ENCODE measurements around the gene THSD7A.
"Not testable (repeated sequence)": the region's sequence is repeated elsewhere in the genome, so short reads cannot be mapped to it uniquely, and the experiment has no call there.

The THSD7A gene

DNA sequence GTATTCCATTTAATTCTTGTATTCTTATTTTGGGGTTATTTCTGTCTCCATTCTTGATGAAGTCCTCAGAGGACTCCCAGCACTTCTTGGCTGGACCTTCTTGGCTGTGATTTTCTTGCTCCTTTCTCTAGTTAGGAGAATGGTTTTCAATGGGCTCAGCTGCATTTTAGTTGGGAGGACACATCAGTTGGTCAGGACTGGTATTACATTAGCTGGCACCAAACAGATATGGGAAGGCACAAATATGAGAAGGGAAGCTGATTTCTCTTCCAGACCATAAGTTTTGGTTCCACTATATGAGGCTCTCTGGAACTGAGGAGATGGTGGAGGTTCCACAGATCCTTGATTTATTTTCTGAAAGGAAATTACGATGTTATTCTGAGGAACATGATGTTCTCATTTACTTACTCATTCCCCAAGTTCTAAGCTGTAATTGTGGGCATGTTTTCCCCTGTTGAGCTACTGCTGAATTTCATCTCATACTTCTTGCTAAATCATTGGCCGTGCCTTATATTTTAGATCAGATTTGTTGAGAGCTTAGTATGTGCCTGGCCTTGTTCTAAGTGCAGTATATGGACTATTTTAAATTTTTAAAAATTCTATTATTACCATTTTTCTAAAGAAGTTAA is 261.0 kb downstream of the THSD7A start:
- no peak for DNase-seq

DNA sequence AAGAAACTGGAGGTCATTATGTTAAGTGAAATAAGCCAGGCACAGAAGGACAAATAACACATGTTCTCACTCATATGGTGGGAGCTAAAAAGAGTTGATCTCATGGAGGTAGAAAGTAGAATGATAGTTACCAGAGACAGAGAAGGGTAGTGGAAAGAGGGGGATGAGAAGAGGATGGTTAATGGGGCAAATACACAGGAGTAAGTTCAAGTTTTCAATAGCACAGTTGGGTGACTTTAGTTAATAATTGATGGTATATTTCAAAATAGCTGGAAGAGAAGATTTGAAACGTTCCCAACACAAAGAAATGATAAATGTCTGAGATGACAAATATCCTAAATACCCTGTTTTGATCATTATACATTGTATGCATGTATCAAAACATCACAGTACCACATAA is 261.8 kb downstream of the THSD7A start:
- no peak for DNase-seq

DNA sequence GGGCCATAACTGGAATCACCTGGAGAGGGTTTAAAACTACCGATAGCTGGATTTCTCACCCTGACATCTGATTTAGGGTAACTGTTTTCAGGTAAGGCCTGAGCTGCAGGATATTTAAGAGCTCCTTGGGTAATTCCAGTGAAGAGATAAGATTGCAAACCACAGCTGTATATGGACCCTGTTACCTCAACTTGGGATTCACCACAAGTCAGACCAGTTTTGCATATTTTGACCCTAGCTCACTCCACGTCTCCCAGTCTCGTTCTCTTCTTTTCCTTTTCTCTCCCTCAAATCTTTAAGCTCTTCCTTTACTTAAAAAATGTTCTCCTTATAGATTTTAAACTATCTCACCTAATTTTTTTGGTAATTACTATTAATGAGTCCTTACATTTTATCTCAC is 264.4 kb downstream of the THSD7A start:
- DNase-seq = no peak

DNA sequence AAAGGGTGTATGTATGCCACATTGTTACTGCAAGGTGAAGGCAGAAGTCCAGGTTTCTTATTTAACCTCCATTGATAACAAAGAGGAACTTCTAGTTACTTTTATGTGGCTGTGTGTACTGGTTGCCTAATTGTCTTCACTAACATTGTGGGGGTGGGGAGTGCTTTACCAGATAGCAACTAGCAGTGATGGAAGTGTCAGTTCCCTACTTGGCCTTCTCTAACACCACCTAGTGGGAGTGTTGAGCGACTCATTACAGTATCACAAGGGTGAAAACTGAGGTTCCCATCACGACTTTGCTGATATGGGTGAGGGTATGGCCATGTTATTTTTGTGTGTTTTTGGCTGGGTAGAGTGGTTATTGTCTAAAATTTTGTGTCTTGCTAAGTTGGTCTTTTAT is 274.4 kb downstream of the THSD7A start:
- no peak for DNase-seq

DNA sequence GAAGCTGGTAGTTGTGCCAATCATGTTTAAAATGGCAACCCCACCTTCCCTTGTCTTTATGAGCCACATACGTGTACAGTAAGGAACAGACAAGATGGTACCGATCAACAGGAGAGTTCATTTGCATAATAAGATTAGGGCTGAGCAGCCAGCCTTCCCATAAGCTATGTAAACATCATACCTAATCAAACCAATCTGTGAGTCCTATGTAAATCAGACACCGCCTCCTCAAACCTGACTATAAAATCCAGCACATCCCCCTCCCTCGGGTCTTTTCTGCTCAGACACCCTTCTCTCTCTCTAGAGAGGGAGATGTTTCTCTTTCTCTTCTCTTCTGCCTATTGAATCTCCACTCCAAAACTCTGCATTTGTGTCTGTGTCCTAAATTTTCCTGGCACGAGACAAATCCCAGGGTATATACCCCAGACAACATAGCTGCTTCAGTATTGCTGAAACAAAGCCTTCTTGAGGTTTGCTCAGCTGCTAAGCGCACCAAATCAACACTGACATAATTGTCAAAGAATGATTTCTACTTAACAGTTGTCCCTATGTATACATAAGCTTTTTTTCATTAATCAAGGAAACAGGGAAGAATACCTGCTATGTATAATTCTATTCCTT is 279.2 kb downstream of the THSD7A start:
- no peak for DNase-seq

DNA sequence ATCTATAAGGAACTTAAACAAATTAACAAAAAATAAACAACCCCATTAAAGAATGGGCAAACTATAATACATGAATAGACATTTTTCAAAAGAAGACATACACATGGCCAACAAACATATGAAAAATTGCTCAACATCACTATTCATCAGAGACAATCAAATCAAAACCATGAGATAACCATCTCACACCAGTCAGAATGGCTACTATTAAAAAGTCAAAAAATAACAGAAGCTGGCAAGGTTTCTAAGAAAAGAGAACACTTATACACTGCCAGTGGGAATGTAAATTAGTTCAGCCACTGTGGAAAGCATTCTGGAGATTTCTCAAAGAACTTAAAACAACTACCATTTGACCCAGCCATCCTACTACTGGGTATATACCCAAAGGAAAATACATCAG is 280.5 kb downstream of the THSD7A start:
- DNase-seq = no peak

DNA sequence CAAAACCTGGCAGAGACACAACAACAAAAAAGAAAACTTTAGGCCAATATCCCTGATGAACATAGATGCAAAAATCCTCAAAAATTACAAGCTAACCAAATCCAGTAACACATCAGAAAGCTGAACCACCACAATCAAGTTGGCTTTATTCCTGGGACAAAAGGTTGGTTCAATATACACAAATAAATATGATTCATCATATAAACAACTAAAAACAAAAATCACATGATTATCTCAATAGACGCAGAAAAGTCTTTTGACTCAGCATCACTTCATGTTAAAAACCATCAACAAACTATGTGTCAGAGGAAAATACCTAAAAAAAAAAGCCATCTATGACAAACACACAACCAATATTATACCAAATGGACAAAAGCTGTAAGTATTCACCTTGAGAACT is 283.5 kb downstream of the THSD7A start:
- no peak for DNase-seq

DNA sequence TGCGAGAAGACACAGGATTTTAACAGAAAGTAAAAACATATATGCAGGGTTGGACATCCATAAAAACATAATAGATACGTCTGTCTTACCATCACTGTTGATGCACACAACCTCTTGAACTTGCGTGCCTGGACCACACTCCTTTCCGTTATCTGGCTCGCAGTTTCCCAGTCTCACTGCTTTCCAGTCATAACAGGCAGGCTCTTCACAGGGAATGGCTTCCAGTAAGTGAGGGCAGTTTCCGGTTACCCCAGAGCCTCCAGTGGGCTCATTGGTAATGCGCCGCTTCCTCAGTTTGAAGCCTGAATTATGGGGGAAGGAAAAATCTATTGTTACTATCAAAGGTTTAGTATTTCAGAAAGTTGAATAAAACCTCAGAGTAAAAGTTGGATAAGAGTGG is 290.7 kb downstream of the THSD7A start:
- no peak for DNase-seq

DNA sequence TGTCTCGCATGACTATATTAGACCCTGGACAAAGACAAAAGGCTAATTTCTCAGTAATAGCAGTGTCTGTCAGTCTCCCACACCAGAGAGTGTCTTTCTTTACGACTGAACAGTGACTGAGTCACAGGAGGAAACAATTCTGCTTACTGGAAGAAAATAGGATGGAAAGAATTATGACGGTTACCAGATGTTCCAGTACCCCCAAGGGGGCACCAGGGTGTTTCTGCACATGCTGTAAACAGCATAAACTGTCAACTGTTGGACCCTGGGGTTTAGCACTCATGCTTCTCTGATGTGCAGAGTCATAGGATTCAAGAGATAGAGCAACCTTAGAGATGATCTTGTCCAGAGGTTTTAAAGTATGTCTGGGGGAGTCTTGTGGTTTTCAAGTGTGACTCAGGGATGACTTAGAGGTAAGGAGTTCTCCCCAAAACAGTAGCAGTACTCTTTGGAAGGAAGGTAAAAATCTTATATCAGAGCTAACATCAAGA is 291.7 kb downstream of the THSD7A start:
- no peak for DNase-seq

DNA sequence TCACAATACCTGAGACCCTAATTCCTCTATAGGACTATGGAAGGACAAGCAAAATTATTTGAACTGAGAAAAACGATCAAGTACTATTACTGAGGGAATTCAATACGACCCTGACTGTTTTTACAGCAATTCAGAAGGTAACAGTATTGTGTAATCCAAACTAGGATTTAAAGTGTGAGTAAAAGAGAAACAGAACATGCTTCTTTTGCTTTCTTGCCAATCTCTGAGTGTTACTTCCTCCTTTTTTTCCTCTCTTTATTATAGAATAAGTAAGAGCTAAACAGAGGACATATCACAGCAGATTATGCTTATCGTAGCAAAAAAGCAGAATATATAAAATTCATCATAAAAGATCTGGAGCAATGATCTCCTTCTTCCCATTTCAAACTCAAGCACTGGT is 292.1 kb downstream of the THSD7A start:
- no peak for DNase-seq

DNA sequence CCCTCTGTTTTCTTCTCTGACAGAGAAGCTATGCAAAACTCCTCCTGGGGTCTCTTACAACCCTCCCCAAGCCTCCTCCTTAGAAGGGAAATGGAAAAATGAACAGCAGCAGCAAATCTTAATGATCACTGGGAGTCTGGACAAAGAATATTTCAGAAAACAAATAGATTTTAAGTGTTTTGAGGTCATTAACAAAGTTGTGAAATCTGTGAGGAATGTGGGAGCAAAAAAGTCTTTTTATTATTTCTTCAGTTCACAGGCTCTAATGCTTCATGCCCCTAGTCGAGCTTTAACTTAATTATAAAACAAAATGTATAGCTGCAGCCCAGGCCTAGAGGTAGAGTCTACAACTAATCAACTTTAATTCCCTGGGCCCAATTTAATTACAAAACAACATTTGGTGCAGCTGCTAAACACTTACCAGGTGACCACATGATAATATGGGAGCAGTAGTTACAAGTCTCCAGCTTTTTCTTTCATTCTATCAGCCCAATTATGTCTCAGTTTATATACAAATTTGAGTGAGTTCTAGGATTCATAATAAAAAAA is 293.2 kb downstream of the THSD7A start:
- no peak for DNase-seq

DNA sequence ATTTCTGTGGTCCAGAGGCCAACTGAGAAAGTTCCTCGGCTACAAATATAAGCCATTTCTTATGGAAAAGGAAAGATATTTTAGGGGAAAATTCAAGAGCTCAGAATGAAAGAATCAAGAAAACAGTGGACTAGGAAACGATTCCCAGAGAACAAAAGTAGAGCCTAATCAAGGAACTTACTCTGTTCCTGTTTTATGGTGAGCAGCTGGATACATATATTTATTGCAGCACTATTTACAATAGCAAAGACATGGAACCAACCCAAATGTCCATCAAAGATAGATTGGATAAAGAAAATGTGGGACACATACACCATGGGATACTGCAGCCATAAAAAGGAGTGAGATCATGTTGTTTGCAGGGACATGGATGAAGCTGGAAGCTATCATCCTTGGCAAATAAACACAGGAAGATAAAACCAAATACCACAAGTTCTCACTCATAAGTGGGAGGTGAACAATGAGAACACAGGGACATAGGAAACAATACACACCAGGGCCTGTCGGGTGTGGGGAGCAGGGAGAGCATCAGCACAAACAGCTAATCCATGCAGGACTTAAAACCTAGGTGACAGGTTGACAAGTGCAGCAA is 298.7 kb downstream of the THSD7A start:
- no peak for DNase-seq

DNA sequence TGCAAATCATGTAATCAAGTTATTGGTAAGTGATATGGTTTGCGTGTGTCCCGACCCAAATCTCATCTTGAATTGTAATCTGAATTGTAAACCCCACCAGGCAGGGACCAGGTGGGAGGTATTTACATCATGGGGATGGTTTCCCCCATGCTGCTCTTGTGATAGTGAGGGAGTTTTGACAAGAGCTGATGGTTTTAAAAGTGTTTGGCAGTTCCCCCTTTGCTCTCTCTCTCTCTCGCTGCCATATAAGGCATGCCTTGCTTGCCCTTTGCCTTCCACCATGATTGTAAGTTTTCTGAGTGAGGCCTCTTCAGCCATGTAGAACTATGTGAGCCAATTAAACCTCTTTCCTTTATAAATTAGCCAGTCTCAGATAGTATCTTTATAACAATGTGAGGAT is 302.6 kb downstream of the THSD7A start:
- no peak for DNase-seq

DNA sequence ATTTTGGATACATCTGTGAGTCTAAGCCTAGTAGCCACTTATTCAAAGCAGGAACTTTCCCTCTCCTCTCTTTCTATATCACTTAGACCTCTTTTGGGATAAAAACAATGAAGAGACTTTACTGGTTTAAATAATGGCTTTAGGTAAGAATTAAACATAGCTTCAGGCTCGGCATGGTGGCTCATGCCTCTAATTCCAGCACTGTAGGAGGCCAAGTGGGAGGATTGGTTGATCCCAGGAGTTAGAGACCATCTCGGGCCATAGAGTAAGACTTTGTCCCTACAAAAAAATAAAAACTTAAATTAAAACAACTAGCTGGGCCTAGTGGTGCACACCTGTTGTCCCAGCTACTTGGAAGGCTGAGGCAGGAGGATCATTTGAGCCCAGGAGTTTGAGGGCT is 304.3 kb downstream of the THSD7A start:
- no peak for DNase-seq

DNA sequence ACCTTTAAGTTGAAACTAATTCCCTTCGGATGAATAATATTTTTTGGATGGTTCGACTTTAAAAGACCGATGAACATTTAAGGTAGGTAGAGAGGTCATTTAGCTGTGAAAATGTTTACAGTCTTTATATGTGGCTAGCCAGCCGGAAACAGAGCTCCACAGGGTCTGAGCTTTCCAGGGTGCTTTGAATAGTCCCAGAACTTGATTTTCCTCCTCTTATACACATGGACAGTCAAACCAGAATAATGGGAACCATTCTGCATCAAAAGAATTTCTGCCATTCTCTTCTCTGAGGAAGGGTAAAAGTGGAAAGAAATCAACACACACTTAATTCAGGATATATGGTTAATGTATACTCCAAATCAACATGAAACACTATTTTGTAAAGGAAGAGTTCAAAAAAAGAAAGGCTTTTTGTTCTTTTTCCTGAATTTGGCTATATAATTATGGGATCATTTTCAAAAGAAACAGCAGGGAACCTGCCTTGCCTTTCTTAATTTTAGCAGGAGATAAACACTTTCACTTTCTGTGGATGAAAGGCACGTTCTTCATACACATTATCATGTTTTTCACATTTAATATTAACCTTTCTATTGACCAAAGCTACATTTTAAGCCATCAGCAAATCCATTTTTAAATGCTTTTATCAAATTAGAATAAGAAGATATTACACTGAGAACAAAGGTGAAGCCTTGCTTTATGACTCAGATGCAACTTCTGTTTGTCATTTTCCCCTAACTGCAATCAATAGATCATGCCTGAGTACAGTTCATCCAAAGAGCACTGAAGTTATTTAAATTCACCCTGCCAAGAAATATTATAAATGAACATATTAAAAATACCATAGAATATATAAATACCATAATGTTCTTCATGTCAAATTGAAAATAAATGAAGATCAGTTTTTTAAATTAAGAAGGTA is 307.3 kb downstream of the THSD7A start:
- DNase-seq = no peak

DNA sequence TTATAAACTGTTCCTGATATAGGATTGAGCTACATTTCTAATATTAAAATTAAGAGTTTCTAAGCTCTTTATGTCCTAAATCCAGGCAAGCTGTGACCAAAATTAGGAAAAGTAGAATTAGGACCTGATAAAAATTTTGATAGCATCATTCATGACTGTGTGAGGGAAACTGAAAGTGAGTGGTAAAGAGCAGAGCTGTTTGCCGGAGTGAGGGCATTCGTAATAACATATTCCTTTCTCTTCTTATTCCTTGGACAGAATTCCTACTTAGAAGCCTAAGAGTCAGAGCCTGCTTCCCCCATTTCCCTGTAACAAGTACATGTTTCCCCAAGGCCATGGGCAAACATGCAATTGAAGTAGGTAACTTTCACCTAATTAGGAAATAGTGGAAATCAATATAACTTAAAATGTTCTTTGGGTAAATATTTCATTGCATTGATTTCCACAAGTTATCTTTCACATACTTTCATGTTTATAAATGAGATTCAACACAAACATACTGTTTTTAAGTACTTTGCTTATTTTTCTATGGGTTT is 310.0 kb downstream of the THSD7A start:
- not testable (repeated sequence) for DNase-seq

DNA sequence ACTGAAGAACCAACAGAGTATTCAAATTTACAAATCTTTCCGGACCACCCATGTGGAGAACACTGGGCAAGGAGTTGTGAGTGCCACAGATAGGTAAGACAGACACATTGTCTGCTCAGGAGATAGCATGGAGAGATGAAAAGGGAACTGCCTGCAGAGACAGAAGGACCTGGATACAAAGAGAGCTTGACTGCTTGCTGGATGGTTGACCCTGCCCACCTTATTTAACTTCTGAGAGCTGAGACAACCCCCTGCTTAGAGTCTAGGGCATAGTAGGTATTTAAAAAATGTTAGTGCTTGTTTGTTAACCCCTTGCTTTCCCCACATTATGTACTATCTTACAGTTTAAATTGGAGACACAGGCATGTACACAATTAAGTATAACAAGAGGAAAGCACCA is 314.1 kb downstream of the THSD7A start:
- DNase-seq = no peak

DNA sequence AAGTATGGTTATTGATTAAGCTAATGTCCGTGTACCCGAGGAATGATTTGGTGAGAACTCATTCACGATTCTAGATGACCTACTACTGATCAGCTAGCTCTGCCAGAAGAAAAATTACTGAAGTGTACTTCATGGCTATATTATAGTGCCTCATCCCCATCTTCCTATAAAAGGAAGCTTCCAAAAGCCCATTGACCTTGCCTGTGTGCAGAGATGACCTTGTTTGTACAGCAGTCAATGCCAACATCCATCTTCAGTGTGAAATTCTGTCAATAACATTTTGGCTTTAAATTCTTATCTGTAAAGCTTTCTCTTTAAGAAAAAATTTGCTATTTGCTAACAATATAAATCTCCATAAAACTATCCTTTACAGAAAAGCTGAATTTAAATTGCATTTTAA is 315.7 kb downstream of the THSD7A start:
- no peak for DNase-seq

DNA sequence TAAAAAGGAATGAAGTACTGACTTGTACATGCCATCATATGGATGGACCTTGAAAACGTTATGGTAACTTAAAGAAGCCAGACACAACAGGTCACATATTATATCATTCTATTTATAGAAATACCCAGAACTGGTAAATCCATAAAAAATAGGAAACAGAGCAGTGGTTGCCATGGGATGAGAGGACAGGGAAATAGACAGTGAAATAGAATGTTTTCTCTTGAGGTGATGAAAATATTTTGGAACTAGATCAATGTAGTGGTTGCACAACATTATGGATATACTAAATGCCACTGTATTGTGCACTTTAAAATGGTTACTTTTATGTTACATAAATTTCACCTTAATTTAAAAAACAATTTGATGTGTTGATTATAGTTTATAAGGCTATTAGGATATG is 318.5 kb downstream of the THSD7A start:
- no peak for DNase-seq

DNA sequence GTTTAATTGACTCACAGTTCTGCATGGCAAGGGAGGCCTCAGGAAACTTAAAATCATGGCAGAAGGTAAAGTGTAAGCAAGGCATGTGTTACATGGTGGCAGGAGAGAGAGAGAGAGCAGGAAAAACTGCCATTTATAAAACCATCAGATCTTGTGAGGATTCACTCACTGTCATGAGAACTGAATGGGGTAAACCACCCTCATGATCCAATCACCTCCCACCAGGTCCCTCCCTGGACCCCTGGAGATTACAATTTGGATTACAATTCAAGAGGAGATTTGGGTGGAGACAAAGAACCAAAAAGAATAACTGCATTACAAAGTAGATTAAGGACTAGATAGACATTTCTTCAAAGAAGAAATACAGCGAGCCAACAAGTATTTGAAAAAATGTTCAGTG is 324.1 kb downstream of the THSD7A start:
- no peak for DNase-seq

DNA sequence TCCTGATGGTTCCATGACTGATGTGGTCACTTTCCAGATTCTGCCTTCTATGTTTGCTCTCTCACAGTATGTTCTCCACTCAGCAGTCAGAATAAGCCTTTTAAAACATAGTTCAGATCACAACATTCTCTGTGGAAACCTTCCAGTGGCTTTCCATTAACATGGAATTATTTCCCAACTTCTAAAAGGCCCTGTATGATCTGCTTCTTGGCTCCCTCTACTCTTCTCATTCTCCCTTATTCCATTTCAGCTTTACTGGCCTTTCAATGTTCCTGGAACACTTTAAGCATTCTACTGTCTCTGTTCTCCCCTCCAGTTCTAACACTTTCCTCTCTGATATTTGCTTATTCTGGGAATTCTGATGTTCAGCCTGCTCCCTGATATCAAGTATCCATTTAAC is 325.6 kb downstream of the THSD7A start:
- no peak for DNase-seq

DNA sequence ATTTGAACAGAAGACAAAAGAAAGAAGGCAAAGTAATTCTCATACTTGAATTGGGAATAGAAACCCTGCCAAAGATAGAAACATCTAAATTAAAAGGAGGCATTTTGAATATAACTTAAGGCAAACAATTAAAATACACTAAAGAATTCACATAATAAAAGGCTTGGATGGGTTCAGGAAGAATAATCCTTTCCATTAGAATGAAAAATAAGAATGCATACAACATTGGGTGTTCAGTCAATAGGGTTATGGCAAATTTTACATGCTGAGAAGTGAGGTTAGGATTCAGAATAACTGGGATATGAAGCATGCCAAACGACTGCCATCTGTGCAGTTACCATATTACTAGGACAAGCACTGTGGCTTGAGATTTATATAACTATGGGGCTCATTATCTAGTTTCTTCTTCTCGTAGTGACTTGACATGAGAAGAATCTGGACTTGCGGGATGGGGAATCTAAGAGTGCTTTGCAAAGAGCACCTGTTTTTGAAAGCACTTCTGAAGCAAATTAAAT is 326.5 kb downstream of the THSD7A start:
- DNase-seq = no peak

DNA sequence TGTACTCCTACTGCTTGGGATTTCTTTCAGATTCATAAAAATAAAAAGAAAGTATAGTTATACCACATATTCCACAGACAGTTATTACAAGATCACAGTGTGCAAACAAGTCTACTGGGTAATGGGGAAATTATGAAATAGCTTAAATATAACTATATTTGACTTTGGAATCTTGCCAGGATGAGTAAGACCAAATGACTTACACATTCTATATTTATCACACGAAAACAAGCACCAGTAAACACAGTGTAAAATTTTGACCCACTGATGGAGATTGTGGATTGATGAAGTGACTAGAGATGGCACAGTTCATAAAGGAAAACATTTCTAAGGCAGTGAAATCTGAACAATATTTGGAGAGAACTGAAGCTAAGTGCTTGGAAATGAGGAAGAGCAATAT is 339.7 kb downstream of the THSD7A start:
- no peak for DNase-seq
